Spleen (tissue), 11 donors: ENCODE results near the gene WNT16. TPM values are rescaled to one million over a fixed set of nuclear protein-coding genes. Genes with fewer than 3 reads are reported as not detected.
A peak's percentile ranks its signal among the peaks of the same experiment; 100 is the strongest.

Experiments
- DNase-seq: peaks from one replicate; pipeline ENCODE4 v3.0.0-alpha.2; 2020
- H3K27ac ChIP-seq, 8 donors: fragments of 200-600 bp; sonication (generic) in 7 of 8; 1 replicate in 4 of 8; 2 replicates in 4 of 8; pipeline versions ENCODE4 v1.5.0 to v1.8.0; 2016 to 2021; ENCODE audit warnings: inconsistent platforms in 4 of 8, mild to moderate bottlenecking in 4 of 8, moderate library complexity in 1 of 8
- H3K27me3 ChIP-seq, 7 donors: fragments of 200-600 bp; sonication (generic) in 6 of 7; replicated peaks in 1 of 7; 1 replicate in 4 of 7; 2 replicates in 3 of 7; pipeline versions ENCODE4 v1.5.0 to v1.8.0; 2016 to 2021; ENCODE audit warnings: inconsistent platforms in 3 of 7, mild to moderate bottlenecking in 1 of 7
- H3K36me3 ChIP-seq, 6 donors: fragments of 200-600 bp; sonication (generic) in 5 of 6; 1 replicate in 4 of 6; 2 replicates in 2 of 6; pipeline versions ENCODE4 v1.5.0 to v1.8.0; 2016 to 2021; ENCODE audit warnings: inconsistent platforms in 2 of 6
- H3K4me1 ChIP-seq, 6 donors: fragments of 200-600 bp; sonication (generic) in 5 of 6; 1 replicate in 3 of 6; 2 replicates in 3 of 6; pipeline versions ENCODE4 v1.5.0 to v1.8.0; 2016 to 2021; ENCODE audit warnings: inconsistent platforms in 3 of 6
- H3K4me3 ChIP-seq, 8 donors: fragments of 200-600 bp; sonication (generic) in 7 of 8; 1 replicate in 4 of 8; 2 replicates in 4 of 8; pipeline versions ENCODE4 v1.5.0 to v1.8.0; 2016 to 2021; ENCODE audit warnings: inconsistent platforms in 4 of 8, mild to moderate bottlenecking in 4 of 8, moderate library complexity in 2 of 8
- H3K9me3 ChIP-seq, 8 donors: fragments of 200-600 bp; sonication (generic) in 7 of 8; 1 replicate in 4 of 8; 2 replicates in 4 of 8; pipeline versions ENCODE4 v1.5.0 to v1.8.0; 2016 to 2021; ENCODE audit warnings: inconsistent platforms in 4 of 8
- POLR2A ChIP-seq, 3 donors: fragments of 450-650 bp; IDR thresholded peaks; one replicate each; pipeline ENCODE4 v1.5.1; 2017; ENCODE audit warnings: antibody characterized with exemption in 3 of 3, mild to moderate bottlenecking in 1 of 3
- POLR2AphosphoS5 ChIP-seq, 3 donors: sonication (generic); formaldehyde crosslinking; IDR thresholded peaks; one replicate each; pipeline ENCODE4 v1.5.1; 2017; ENCODE audit warnings: antibody characterized with exemption in 3 of 3
- WGBS, 5 donors: extraction: QIAGEN DNeasy Blood & Tissue Kit in 3 of 5; methylation state at CpG; one replicate each; pipeline versions ENCODE4 v1.1.5 to v1.1.7; 2013 to 2018; 5-methylcytosine and 5-hydroxymethylcytosine counted together
- intact Hi-C: fragments of 100-400 bp; cut with DNase I; formaldehyde crosslinking; loops from one replicate; pipeline ENCODE4 v1.15.0; 2023; ENCODE audit warnings: low total_unique reads
- polyA plus RNA-seq, 3 donors: library from polyadenylated mRNA; stranded (reverse); fragments of 200-250 nt; gene quantifications; one replicate each; pipeline ENCODE4 v1.2.1, GENCODE V29; 2013
- total RNA-seq, 7 donors: library from RNA; depleted of rRNA in 3 of 7; stranded (reverse); fragments of >200 nt in 3 of 7; fragmentation: NEBNext Ultra II Directional in 4 of 7; extraction: Animal tissue kit (Norgen Biotek cat#: 25700) in 4 of 7; gene quantifications; one replicate each; pipeline versions ENCODE4 v1.1.0 to v1.2.1, GENCODE V29; 2016 to 2021
- TF ChIP-seq, protein P1 (sequence below), 11 experiments: fragments of 200-600 bp in 7 of 11; fragments of 450-650 bp in 4 of 11; sonication (generic) in 4 of 11; IDR thresholded peaks in 8 of 11; conservative IDR thresholded peaks in 3 of 11; 1 replicate in 7 of 11; 2 replicates in 4 of 11; pipeline versions ENCODE4 v1.4.0 to v1.8.0; 2016 to 2021; ENCODE audit warnings: antibody characterized with exemption in 11 of 11, inconsistent platforms in 4 of 11, mild to moderate bottlenecking in 1 of 11
- donor health status: healthy with polysubstance abuse.
- donor health status: DM: no; HTN: no; CAD: no; lungs with moderate emphysema.
- donor health status: DM: no; HTN: no; CAD: no.
- donor health status: Bipolar disorder and iron deficiency.
- donor health status: healthy.
- donor health status: DM: no; HTN: no; CAD: no.
- donor health status: DM: yes; HTN: yes; CAD: no.

WNT16 gene
- total and polyA plus RNA-seq, 10 donors, result 0.33 to 3.2 (median 0.95) TPM

GRCh38 chr7:121330053-121330833 lies 1.4 kb downstream of the WNT16 start:
- peaks cover 0 to 64% (median 52%) of the 10 kb centered on the region in 7 donors for H3K27me3 ChIP-seq
- H3K9me3 ChIP-seq, result no peaks in the 10 kb centered on the region
- H3K4me3 ChIP-seq, result peak overlapping the region; percentile 39 to 76 (median 49)
- 2 to 3% (median 2%) methylated on average over 48 to 52 of the region's 52 CpGs for WGBS, 5 donors
- intact Hi-C loops, result no loop called here
- peak; percentile 84 for DNase-seq
- peaks cover 5 to 33% (median 23%) of the 10 kb centered on the region in 6 donors for H3K4me1 ChIP-seq
- TF ChIP-seq POLR2A (IDR thresholded peaks at IDR 0.05) (no peak), POLR2AphosphoS5 (IDR thresholded peaks at IDR 0.05) (peak in 2 of 3 donors; percentile 49 to 59)
- TF ChIP-seq, protein P1, sequence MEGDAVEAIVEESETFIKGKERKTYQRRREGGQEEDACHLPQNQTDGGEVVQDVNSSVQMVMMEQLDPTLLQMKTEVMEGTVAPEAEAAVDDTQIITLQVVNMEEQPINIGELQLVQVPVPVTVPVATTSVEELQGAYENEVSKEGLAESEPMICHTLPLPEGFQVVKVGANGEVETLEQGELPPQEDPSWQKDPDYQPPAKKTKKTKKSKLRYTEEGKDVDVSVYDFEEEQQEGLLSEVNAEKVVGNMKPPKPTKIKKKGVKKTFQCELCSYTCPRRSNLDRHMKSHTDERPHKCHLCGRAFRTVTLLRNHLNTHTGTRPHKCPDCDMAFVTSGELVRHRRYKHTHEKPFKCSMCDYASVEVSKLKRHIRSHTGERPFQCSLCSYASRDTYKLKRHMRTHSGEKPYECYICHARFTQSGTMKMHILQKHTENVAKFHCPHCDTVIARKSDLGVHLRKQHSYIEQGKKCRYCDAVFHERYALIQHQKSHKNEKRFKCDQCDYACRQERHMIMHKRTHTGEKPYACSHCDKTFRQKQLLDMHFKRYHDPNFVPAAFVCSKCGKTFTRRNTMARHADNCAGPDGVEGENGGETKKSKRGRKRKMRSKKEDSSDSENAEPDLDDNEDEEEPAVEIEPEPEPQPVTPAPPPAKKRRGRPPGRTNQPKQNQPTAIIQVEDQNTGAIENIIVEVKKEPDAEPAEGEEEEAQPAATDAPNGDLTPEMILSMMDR (IDR thresholded peaks at IDR 0.05 in 8 of 11, conservative IDR thresholded peaks at IDR 0.05 in 3 of 11), result no peak
- H3K27ac ChIP-seq, result peak overlapping the region in 5 of 8 donors; percentile 33 to 64 (median 51)
- no peaks in the 10 kb centered on the region for H3K36me3 ChIP-seq

DNA sequence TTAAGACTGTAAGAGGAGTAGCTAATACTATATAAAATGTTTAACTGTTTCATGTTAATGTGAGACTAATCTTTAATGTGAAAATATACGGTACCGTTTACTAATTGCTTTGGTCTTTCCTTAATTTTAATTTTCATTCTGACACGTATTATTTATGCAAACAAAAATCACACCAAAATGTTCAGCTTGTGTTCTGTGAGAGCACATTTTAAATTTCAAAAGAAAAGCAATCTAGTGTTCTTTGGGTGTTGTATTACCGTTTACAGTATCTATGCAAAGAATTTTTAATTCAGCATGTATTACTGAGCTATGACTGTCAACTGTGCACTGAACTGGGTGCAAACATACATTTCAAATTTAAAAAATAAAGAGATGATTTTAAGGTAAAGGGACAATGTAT lies 2.2 kb downstream of the WNT16 start:
- Histone ChIP-seq H3K4me3 (peak overlapping the region in 1 of 8 donors; percentile 76), H3K9me3 (no peaks in the 10 kb centered on the region), H3K27ac (no peak overlapping the region), H3K36me3 (no peaks in the 10 kb centered on the region), H3K4me1 (peaks cover 5 to 33% (median 23%) of the 10 kb centered on the region in 6 donors), H3K27me3 (peaks cover 0 to 64% (median 52%) of the 10 kb centered on the region in 7 donors)
- WGBS, 5 donors, result 63 to 80% (median 73%) methylated on average over 4 of the region's 4 CpGs
- TF ChIP-seq POLR2AphosphoS5 (IDR thresholded peaks at IDR 0.05) (no peak), POLR2A (IDR thresholded peaks at IDR 0.05) (no peak)
- TF ChIP-seq, protein P1 (IDR thresholded peaks at IDR 0.05 in 8 of 11, conservative IDR thresholded peaks at IDR 0.05 in 3 of 11), result no peak
- intact Hi-C loops, result no loop called here
- no peak for DNase-seq

DNA sequence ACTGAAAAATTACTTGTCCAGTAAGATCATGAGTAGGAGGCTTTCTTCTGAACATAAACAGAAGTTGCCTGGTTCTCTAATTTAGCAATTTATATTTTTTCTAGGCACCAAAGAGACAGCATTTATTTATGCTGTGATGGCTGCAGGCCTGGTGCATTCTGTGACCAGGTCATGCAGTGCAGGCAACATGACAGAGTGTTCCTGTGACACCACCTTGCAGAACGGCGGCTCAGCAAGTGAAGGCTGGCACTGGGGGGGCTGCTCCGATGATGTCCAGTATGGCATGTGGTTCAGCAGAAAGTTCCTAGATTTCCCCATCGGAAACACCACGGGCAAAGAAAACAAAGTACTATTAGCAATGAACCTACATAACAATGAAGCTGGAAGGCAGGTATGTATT lies 2.8 kb downstream of the WNT16 start:
- Histone ChIP-seq H3K4me3 (no peak overlapping the region), H3K27ac (no peak overlapping the region), H3K4me1 (peaks cover 5 to 33% (median 23%) of the 10 kb centered on the region in 6 donors), H3K9me3 (no peaks in the 10 kb centered on the region), H3K36me3 (no peaks in the 10 kb centered on the region), H3K27me3 (peaks cover 0 to 64% (median 52%) of the 10 kb centered on the region in 7 donors)
- TF ChIP-seq, protein P1 (IDR thresholded peaks at IDR 0.05 in 8 of 11, conservative IDR thresholded peaks at IDR 0.05 in 3 of 11), result no peak
- TF ChIP-seq POLR2A (IDR thresholded peaks at IDR 0.05), result no peak
- no peak for TF ChIP-seq POLR2AphosphoS5 (IDR thresholded peaks at IDR 0.05)
- 60 to 83% (median 65%) methylated on average over 5 of the region's 5 CpGs for WGBS, 5 donors
- DNase-seq, result no peak
- intact Hi-C loops, result no loop called here

DNA sequence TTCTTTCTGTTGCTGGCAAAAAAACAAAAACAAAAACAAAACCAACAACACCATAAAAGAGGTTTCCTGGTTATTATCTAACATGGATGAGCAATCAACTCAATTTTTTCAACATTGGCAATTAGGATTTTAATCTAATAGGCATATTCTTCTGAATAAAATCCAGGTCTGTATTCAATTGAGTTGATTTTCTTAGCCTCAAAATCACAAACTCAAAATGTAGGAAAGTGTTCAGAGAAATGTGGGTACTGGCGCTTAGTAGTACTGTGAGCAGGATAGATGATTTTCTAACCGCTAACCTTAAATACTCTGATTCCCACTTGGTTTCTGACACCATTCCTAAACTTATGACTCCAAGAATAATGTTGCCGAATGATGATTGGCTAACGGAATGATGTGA lies 5.6 kb downstream of the WNT16 start:
- Histone ChIP-seq H3K27me3 (peaks cover 0 to 42% (median 31%) of the 10 kb centered on the region in 7 donors), H3K36me3 (peaks cover 0 to 9% (median 0%) of the 10 kb centered on the region in 6 donors), H3K4me3 (no peak overlapping the region), H3K9me3 (no peaks in the 10 kb centered on the region), H3K4me1 (peaks cover 5 to 22% (median 15%) of the 10 kb centered on the region in 6 donors), H3K27ac (no peak overlapping the region)
- no peak for DNase-seq
- TF ChIP-seq, protein P1 (IDR thresholded peaks at IDR 0.05 in 8 of 11, conservative IDR thresholded peaks at IDR 0.05 in 3 of 11), result no peak
- TF ChIP-seq POLR2AphosphoS5 (IDR thresholded peaks at IDR 0.05) (no peak), POLR2A (IDR thresholded peaks at IDR 0.05) (no peak)
- 95 to 99% (median 98%) methylated on average over 4 of the region's 4 CpGs for WGBS, 5 donors
- intact Hi-C loops, result no loop called here
